ENCODE measurements around the gene NTF3. TPM values are rescaled to one million over a fixed set of nuclear protein-coding genes. Genes with fewer than 3 reads are reported as not detected.

The NTF3 gene
- total RNA-seq, 1 experiment from 2014 or later: not detected

DNA sequence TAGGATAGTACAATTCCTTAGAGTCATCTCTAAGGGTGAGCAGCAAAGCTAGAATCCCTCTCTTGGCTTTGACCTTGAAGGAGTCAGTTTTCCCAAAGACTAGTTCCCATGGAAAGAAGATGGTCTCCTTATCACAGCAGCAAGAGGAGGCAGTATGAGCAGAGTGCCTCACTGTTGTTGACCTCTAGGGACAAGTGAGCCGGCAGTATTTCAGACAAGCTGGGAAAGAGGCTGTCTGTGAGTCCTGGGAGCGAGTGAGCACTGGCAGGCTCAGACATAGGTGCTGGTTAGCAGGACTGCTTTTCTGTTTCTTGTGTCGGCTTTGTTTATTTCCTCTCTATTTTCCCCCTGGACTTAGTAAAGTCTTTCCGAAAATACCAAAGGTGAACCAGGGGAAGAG is 60.7 kb downstream of the NTF3 start:
- no peaks in the 10 kb centered on the region for H3K27me3 ChIP-seq (ENCODE audit: control insufficient read depth, insufficient read depth, low read length)
- ChIA-PET CTCF (no interaction called here), POLR2A (no interaction called here)
- in situ Hi-C loops (cut with HindIII; ENCODE audit: low pct_unique_long_range_greater_than_20kb, low sequenced_read_pairs): no loop called here
- TF ChIP-seq, protein P1, sequence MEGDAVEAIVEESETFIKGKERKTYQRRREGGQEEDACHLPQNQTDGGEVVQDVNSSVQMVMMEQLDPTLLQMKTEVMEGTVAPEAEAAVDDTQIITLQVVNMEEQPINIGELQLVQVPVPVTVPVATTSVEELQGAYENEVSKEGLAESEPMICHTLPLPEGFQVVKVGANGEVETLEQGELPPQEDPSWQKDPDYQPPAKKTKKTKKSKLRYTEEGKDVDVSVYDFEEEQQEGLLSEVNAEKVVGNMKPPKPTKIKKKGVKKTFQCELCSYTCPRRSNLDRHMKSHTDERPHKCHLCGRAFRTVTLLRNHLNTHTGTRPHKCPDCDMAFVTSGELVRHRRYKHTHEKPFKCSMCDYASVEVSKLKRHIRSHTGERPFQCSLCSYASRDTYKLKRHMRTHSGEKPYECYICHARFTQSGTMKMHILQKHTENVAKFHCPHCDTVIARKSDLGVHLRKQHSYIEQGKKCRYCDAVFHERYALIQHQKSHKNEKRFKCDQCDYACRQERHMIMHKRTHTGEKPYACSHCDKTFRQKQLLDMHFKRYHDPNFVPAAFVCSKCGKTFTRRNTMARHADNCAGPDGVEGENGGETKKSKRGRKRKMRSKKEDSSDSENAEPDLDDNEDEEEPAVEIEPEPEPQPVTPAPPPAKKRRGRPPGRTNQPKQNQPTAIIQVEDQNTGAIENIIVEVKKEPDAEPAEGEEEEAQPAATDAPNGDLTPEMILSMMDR (IDR thresholded peaks at IDR 0.05): no peak
- TF ChIP-seq TCF7L2 (IDR thresholded peaks at IDR 0.05; ENCODE audit: low read depth, low read length) (no peak), POLR2AphosphoS5 (IDR thresholded peaks at IDR 0.05; ENCODE audit: low read depth, low read length) (no peak), SIN3A (IDR thresholded peaks at IDR 0.05; ENCODE audit: borderline replicate concordance, insufficient read depth, low read depth, low read length) (no peak)
- TF ChIP-seq, protein P2, sequence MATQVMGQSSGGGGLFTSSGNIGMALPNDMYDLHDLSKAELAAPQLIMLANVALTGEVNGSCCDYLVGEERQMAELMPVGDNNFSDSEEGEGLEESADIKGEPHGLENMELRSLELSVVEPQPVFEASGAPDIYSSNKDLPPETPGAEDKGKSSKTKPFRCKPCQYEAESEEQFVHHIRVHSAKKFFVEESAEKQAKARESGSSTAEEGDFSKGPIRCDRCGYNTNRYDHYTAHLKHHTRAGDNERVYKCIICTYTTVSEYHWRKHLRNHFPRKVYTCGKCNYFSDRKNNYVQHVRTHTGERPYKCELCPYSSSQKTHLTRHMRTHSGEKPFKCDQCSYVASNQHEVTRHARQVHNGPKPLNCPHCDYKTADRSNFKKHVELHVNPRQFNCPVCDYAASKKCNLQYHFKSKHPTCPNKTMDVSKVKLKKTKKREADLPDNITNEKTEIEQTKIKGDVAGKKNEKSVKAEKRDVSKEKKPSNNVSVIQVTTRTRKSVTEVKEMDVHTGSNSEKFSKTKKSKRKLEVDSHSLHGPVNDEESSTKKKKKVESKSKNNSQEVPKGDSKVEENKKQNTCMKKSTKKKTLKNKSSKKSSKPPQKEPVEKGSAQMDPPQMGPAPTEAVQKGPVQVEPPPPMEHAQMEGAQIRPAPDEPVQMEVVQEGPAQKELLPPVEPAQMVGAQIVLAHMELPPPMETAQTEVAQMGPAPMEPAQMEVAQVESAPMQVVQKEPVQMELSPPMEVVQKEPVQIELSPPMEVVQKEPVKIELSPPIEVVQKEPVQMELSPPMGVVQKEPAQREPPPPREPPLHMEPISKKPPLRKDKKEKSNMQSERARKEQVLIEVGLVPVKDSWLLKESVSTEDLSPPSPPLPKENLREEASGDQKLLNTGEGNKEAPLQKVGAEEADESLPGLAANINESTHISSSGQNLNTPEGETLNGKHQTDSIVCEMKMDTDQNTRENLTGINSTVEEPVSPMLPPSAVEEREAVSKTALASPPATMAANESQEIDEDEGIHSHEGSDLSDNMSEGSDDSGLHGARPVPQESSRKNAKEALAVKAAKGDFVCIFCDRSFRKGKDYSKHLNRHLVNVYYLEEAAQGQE (IDR thresholded peaks at IDR 0.05; ENCODE audit: insufficient read depth in 1 of 2, low read depth in 2 of 2, low read length in 1 of 2): no peak
- no peaks in the 10 kb centered on the region for H3K9me3 ChIP-seq (ENCODE audit: control insufficient read depth, insufficient read depth, low read depth, low read length)
- ATAC-seq (no peak), DNase-seq (ENCODE audit: low read depth, low spot score) (no peak)
- no peaks in the 10 kb centered on the region for H3K36me3 ChIP-seq (ENCODE audit: control insufficient read depth, insufficient read depth, low read length)
- intact Hi-C loops (cut with micrococcal nuclease; ENCODE audit: unreplicated experiment): no loop called here
- no peak overlapping the region for H3K27ac ChIP-seq (ENCODE audit: low read length)
- BruUV-seq (replicated peaks): no TSS peak
- no peaks in the 10 kb centered on the region for H3K4me1 ChIP-seq (ENCODE audit: control insufficient read depth, insufficient read depth, low read length)
- H3K4me3 ChIP-seq (ENCODE audit: low read depth in 2 of 2, low read length in 2 of 2): no peak overlapping the region

DNA sequence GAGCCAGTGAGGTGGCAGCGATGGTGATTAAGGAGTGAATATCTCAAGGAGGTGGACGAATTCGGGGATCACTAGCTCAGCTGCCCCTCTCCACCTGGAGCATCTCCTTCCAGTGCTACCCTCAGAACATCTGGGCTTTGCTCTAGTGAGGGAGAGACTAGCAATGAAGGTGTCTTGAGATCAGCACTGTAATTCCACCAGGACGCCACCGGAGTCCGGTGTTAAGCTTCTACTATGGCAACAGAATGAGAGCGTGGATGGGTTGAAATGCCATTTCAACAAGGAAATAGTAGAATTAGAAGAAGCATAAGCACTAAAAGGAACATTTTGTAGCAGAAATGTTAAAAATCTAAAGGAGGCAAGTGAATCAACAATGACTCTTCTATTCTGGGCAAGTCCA is 61.1 kb downstream of the NTF3 start:
- Histone ChIP-seq H3K36me3 (ENCODE audit: control insufficient read depth, insufficient read depth, low read length) (no peaks in the 10 kb centered on the region), H3K27me3 (ENCODE audit: control insufficient read depth, insufficient read depth, low read length) (no peaks in the 10 kb centered on the region), H3K4me3 (ENCODE audit: low read depth in 2 of 2, low read length in 2 of 2) (no peak overlapping the region), H3K9me3 (ENCODE audit: control insufficient read depth, insufficient read depth, low read depth, low read length) (no peaks in the 10 kb centered on the region), H3K27ac (ENCODE audit: low read length) (no peak overlapping the region), H3K4me1 (ENCODE audit: control insufficient read depth, insufficient read depth, low read length) (no peaks in the 10 kb centered on the region)
- ChIA-PET POLR2A (interaction anchor here (0.7 kb wide), 1 partner anchor 302 kb away, joined by 3 read pairs; no protein-coding TSS in a partner anchor), CTCF (no interaction called here)
- intact Hi-C loops (cut with micrococcal nuclease; ENCODE audit: unreplicated experiment): no loop called here
- no peak for ATAC-seq
- in situ Hi-C loops (cut with HindIII; ENCODE audit: low pct_unique_long_range_greater_than_20kb, low sequenced_read_pairs): no loop called here
- TF ChIP-seq, protein P2 (IDR thresholded peaks at IDR 0.05; ENCODE audit: insufficient read depth in 1 of 2, low read depth in 2 of 2, low read length in 1 of 2): no peak
- TF ChIP-seq POLR2AphosphoS5 (IDR thresholded peaks at IDR 0.05; ENCODE audit: low read depth, low read length) (no peak), SIN3A (IDR thresholded peaks at IDR 0.05; ENCODE audit: borderline replicate concordance, insufficient read depth, low read depth, low read length) (no peak), TCF7L2 (IDR thresholded peaks at IDR 0.05; ENCODE audit: low read depth, low read length) (no peak)
- TF ChIP-seq, protein P1 (IDR thresholded peaks at IDR 0.05): no peak
- DNase-seq (ENCODE audit: low read depth, low spot score): no peak
- BruUV-seq (replicated peaks): no TSS peak

All from Panc1 (cell line).